DMS114 treated with DMSO at 0.1 percent for 48 hours (cell line): Measurements from ENCODE around the gene CORO2B.
"Not testable (repeated sequence)": the region's sequence is repeated elsewhere in the genome, so short reads cannot be mapped to it uniquely, and the experiment has no call there.

Experiments
- DNase-seq: peaks from one replicate; lab custom pipeline; 2025; ENCODE audit not compliant: unreplicated experiment; lab: John Stamatoyannopoulos, UW

CORO2B gene

GRCh38 chr15:68643216-68643830 lies 64.5 kb downstream of the CORO2B start:
- DNase-seq = no peak

DNA sequence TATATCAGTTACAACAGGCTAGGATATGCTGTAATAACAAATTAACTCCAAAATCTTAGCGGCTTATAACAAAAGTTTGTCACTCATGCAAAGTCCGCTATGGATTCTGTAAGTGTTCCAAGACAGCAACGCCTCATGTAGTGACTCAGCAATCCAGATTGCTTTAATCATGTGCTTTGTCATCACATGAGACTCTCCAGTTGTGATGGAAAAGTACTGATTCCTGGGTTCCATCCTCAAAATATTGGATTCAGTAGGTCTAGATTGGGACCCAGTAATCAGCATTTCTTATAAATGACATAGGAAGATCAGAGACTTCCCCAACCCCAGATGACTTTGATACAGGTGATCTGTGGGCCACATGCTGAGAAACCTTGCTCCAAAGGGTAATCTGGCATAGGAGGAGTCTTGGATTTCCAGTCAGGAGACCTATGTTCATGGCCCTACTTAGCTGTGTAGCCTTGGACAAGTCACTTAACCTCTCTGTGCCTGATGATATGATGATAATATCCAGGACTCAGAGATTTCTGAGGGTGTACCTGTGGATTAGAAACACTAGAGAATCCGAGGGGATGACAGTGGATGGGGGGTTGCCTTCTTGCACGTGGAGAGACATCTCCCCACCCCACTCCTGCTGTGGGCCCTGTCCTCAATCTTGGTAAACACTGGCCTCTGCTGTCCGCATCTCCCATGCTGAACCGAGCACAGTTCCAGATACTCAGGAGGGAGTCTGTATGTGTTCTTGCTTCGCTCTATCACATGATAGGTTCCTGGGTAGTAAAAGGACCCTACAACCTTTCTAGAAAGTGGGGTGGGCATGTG lies 65.5 kb downstream of the CORO2B start:
- no peak for DNase-seq

GRCh38 chr15:68644996-68645395 lies 66.2 kb downstream of the CORO2B start:
- no peak for DNase-seq

- no peak for DNase-seq
These were observed 67.4 kb downstream of the CORO2B start for GRCh38 chr15:68646156-68646555.

DNA sequence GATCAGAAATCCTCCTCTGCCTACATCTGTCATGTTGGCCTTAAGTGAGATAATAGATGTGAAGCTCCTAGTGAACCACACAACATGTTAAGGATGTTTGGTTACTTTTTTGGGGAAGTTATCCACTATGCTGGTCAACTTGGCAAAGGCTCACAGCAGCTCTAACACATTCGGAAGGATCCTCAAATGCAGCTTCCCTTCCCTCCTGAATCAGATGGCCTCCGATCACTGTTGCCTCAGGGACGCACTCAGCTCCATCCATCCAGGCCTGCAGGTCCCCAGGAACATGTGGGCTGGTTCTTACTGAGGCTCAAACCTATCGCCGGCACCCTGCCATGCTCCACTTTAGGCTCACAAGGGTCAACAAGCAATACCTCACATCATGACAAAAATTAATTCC lies 67.9 kb downstream of the CORO2B start:
- DNase-seq = no peak

GRCh38 chr15:68647361-68647760 lies 68.6 kb downstream of the CORO2B start:
- not testable (repeated sequence) for DNase-seq

- no peak for DNase-seq
These were observed 72.3 kb downstream of the CORO2B start for GRCh38 chr15:68650901-68651709.

GRCh38 chr15:68651916-68652525 lies 73.2 kb downstream of the CORO2B start:
- no peak for DNase-seq

DNA sequence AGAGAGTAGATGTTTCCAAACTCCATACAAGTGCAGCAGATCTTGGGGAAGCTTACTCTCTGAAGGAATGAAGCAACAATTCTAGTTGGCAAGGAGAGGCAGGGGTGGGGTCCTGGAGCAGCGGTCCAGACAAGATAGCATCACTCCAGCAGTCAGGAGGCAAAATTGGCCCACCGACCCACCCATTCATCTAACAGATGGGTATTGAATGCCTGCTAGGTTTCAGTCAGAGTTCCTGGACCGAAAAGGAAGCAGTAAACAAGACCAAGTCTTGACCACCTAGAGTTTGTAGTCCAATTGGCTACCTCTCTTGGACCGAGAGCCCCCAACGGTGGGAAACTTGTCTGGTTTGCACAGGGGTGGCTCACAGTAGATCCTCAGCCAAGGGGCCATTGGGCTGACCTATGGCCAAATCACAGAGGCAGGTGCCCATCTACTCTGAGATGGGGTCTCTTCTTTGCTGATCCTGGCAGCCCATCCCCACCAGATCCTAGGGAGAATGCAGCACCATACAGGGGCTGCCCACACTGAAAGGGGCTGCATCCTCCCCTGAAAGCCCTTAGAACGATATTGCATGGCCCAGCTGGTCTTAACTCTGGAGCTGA lies 74.3 kb downstream of the CORO2B start:
- no peak for DNase-seq

GRCh38 chr15:68653801-68654200 lies 75.0 kb downstream of the CORO2B start:
- DNase-seq = no peak

GRCh38 chr15:68654786-68655560 lies 76.2 kb downstream of the CORO2B start:
- DNase-seq = no peak

DNA sequence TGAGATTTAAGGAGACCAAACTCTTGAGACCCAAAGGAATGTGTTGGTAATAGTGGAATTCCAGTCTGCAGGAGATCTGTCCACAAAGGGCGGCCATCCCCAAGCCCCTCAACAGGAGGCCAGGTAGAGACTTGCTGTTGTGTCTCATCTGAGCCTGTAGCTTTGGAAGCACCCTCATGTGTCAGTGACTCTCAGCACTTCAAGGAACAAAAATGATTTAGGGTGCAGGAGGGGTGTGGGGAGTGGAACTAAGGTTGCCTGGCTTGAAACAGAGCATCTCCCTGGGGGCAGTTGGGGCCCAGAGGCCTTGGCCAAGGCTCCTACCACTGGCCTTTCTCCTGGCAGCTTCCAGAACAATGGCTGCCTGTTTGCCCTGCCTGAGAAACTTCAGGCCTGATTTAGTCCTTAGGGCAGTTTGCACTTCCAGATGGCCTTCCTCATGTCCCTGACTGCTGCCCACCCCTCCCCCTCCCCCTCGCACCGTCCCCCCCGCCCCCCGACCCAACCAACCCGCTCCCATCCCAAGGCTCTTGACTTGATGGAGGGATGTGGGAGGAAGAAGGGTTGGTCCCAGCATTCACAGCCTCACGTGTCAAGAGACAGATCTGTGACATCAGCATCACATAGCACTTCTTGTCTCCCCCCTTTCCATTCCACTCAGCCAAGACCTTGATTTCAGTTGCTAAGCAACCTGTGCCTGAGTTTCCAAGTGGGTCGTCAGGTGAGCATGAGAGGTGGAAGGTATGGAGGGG lies 77.1 kb downstream of the CORO2B start:
- DNase-seq = no peak

DNA sequence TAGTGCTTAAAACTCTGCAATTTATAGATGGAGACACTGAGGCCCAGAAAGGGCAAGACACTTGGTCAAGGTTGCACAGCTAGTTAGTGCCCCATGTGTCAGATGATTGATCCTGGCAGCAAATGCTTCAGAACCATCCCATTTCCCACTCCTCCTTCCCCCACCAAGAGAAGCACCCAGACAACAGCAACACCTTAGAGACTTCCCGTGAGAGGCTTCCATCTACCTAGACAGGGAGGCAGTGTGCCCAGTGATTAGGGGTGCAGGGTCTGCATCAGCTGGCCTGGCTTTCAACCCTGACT lies 77.6 kb downstream of the CORO2B start:
- no peak for DNase-seq

- DNase-seq = no peak
These were observed 79.4 kb downstream of the CORO2B start for GRCh38 chr15:68658151-68658550.

GRCh38 chr15:68658641-68659358 lies 80.0 kb downstream of the CORO2B start:
- no peak for DNase-seq

DNA sequence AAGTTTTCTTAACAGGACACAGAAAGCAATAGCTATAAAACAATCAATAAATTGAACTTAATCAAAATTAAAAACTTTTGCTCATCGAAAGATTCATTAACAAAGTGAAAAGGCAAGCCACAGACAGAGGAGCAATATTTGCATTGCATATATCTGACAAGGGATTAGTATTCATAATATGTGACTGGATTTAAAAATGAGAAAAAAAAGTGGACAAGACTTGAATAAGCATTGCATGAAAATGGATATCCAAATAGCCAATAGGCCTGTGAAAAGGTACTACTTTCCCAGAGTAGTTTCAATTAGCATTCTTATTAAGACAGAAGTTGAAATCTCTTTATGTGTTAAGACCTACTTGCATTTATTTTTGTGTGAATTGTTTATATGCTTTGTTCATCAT lies 84.7 kb downstream of the CORO2B start:
- DNase-seq = no peak

DNA sequence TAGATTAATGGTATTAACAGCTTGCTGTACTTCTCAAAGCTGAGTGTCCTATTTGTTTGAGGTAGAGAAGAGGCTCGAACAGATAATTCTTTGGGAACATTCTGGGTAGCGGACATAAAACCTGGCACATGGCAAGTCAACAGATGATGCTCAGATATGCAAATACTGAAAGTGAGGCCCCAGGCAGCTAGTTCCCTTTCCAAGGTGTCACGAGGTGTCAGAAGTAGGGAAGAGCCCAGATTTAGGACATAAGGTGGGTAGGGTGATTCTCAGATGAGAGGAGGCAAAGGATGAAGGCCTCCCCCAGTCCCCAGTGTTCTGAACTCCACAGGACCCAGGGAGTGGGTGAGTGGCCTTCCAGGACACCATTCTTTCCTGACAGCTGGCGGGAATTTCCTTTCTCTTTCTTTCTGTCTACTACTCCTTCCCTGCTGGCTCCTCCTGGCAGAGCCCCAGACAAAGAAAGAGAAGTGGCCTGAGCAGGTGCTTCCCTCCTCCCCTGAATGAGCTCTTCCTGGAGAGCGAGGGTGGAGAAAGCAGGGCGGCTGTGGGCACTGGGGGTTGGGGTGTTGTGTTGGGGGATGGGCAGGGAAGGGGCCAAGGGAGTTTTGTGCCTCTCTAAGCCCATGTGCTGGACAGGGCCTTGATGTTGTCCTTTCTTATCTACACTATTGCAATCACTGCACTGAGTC lies 87.5 kb downstream of the CORO2B start:
- DNase-seq = no peak

GRCh38 chr15:68666812-68667450 lies 88.1 kb downstream of the CORO2B start:
- DNase-seq = no peak
